LNCaP clone FGC (cell line): ENCODE data around the gene STAT5B.

ENCODE experiments used
- DNase-seq: peaks from one replicate; pipeline ENCODE4 v3.0.0-alpha.2; 2011; ENCODE audit warnings: low read depth
- H3K4me3 ChIP-seq: 2 replicates; pipeline ENCODE4 v1.5.1; 2011; ENCODE audit warnings: mild to moderate bottlenecking, low read depth, low read length, control low read depth
- TF ChIP-seq, protein P1 (sequence below): IDR thresholded peaks from 2 replicates; pipeline ENCODE4 v1.5.1; 2012; ENCODE audit warnings: mild to moderate bottlenecking; ENCODE audit not compliant: control insufficient read depth, insufficient read depth; ENCODE audit errors: extremely low read depth

The STAT5B gene

DNA sequence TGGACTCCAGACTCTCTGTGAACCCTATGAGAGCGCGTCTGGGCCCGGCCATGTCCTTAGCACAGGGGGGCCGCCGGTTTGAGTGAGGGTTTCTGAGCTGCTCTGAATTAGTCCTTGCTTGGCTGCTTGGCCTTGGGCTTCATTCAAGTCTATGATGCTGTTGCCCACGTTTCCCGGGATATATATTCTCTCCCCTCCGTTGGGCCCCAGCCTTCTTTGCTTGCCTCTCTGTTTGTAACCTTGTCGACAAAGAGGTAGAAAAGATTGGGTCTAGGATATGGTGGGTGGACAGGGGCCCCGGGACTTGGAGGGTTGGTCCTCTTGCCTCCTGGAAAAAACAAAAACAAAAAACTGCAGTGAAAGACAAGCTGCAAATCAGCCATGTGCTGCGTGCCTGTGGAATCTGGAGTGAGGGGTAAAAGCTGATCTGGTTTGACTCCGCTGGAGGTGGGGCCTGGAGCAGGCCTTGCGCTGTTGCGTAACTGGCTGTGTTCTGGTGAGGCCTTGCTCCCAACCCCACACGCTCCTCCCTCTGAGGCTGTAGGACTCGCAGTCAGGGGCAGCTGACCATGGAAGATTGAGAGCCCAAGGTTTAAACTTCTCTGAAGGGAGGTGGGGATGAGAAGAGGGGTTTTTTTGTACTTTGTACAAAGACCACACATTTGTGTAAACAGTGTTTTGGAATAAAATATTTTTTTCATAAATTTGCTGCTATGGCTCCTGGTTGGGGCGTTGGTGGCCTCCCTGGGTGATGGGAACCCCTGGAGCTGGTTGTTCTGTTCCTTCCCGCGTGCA lies 35.2 kb upstream of the STAT5B start:
- H3K4me3 ChIP-seq: no peak overlapping the region
- no peak for DNase-seq
- TF ChIP-seq, protein P1, sequence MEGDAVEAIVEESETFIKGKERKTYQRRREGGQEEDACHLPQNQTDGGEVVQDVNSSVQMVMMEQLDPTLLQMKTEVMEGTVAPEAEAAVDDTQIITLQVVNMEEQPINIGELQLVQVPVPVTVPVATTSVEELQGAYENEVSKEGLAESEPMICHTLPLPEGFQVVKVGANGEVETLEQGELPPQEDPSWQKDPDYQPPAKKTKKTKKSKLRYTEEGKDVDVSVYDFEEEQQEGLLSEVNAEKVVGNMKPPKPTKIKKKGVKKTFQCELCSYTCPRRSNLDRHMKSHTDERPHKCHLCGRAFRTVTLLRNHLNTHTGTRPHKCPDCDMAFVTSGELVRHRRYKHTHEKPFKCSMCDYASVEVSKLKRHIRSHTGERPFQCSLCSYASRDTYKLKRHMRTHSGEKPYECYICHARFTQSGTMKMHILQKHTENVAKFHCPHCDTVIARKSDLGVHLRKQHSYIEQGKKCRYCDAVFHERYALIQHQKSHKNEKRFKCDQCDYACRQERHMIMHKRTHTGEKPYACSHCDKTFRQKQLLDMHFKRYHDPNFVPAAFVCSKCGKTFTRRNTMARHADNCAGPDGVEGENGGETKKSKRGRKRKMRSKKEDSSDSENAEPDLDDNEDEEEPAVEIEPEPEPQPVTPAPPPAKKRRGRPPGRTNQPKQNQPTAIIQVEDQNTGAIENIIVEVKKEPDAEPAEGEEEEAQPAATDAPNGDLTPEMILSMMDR: no peak

DNA sequence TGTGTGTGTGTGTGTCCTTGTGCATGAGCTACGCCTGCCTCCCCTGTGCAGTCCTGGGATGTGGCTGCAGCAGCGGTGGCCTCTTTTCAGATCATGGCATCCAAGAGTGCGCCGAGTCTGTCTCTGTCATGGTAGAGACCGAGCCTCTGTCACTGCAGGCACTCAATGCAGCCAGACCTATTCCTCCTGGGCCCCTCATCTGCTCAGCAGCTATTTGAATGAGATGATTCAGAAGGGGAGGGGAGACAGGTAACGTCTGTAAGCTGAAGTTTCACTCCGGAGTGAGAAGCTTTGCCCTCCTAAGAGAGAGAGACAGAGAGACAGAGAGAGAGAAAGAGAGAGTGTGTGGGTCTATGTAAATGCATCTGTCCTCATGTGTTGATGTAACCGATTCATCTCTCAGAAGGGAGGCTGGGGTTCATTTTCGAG lies 34.6 kb upstream of the STAT5B start:
- DNase-seq: no peak
- no peak overlapping the region for H3K4me3 ChIP-seq
- TF ChIP-seq, protein P1: no peak

DNA sequence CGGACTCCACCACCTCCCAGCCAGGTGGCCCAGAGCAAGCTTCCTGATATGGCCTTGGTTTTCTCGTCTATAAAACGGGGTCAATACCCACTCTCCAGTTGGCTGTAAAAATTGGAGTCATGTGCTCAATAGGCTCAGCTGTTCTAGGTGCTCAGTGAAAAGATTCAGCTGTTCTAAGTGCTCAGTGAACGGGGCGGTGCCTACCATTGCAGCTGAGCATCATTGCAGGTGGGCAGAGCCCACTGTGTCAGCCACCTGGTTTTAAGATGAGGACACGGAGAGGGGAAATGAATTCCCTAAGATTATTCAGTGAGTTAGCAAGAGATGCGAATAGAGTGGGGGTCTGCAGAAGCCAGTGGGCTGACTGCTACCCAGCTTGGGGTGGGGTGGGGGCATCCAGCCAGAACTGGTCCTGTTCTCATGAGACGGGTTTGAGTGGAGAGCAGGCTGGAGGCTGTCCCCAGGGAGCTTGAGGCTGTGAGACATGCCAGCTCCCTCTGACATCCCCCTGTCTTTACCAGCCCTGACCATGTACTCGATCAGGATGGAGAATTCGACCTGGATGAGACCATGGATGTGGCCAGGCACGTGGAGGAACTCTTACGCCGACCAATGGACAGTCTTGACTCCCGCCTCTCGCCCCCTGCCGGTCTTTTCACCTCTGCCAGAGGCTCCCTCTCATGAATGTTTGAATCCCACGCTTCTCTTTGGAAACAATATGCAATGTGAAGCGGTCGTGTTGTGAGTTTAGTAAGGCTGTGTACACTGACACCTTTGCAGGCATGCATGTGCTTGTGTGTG lies 34.0 kb upstream of the STAT5B start:
- no peak overlapping the region for H3K4me3 ChIP-seq
- no peak for DNase-seq
- TF ChIP-seq, protein P1: no peak

DNA sequence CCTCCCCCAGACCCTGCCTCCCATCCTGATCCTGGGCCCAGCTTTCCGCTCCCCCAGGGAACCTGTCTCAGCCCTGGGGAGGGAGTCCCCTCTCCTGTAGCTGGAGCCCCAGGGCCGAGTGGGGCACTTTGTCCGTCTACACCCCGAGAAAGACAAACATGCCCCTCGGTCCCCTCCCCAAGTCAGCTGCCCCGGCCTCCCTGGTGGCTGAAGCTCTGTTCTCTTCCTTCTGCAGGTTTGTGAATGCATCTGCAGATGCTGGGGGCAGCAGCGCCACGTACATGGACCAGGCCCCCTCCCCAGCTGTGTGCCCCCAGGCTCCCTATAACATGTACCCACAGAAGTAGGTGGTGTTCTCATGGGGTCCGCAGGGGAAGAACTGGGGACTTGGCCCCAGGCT lies 33.0 kb upstream of the STAT5B start:
- no peak overlapping the region for H3K4me3 ChIP-seq
- TF ChIP-seq, protein P1: no peak
- DNase-seq: no peak

DNA sequence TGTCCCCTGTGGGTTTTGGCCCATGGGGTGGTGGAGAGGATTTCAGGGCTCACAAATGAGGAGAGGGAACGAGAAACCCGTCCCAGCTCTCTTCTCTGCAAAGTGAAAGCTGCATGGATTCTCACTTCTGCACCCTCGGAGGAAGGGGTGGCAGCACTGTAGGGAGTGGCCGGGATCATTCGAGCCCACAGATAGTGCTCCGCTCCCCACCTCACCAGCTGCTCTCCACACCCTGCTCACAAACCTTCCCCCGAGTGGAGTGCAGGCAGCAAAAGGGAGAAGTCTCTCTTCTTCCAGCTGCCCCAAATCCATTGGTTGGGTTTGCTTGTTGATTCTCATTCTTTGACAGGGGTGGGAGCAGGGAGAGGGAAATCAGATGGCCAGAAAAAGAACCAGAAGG lies 32.3 kb upstream of the STAT5B start:
- DNase-seq: no peak
- TF ChIP-seq, protein P1: no peak
- no peak overlapping the region for H3K4me3 ChIP-seq

DNA sequence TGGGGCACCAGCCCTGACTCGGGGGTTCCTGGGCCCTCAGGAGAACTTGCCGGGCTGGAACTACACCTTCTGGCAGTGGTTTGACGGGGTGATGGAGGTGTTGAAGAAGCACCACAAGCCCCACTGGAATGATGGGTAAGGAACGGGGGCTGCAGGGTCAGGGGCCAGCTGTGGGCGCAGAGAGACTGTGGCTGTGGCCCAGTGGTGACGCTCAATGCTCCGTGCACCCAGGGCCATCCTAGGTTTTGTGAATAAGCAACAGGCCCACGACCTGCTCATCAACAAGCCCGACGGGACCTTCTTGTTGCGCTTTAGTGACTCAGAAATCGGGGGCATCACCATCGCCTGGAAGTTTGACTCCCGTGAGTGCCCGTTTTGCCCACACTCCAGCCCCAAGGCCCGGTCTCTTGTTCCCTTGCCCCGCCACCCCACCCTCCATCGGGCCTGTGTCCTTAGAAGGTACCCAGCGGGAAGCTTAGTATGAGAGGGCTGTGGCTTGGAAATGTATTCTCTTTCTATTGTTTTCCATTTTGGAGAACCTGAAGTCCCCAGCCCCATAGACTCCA lies 31.3 kb upstream of the STAT5B start:
- H3K4me3 ChIP-seq: no peak overlapping the region
- TF ChIP-seq, protein P1: no peak
- no peak for DNase-seq

DNA sequence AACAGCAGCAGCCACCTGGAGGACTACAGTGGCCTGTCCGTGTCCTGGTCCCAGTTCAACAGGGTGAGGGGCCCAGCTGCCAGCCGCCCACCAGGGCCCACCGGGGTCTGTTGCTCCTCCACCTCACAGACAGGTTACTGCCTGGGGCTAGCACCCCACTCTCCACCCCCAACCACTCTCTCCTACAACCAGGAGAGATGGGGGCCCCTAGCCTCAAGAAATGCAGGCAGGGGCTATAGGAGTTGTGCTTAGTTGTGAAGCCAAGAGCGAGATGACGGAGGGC lies 30.1 kb upstream of the STAT5B start:
- no peak overlapping the region for H3K4me3 ChIP-seq
- no peak for DNase-seq
- TF ChIP-seq, protein P1: no peak
